GM11168 (cell line): ENCODE measurements around the gene ZNF100.
"Not testable (repeated sequence)": the region's sequence is repeated elsewhere in the genome, so short reads cannot be mapped to it uniquely, and the experiment has no call there.

Experiments
- in situ Hi-C: fragments of 300-500 bp; cut with MboI; formaldehyde crosslinking; loops from one replicate; pipeline ENCODE4 v1.12.0; 2022; ENCODE audit warnings: low sequenced_read_pairs; ENCODE audit not compliant: unreplicated experiment

ZNF100 gene

DNA sequence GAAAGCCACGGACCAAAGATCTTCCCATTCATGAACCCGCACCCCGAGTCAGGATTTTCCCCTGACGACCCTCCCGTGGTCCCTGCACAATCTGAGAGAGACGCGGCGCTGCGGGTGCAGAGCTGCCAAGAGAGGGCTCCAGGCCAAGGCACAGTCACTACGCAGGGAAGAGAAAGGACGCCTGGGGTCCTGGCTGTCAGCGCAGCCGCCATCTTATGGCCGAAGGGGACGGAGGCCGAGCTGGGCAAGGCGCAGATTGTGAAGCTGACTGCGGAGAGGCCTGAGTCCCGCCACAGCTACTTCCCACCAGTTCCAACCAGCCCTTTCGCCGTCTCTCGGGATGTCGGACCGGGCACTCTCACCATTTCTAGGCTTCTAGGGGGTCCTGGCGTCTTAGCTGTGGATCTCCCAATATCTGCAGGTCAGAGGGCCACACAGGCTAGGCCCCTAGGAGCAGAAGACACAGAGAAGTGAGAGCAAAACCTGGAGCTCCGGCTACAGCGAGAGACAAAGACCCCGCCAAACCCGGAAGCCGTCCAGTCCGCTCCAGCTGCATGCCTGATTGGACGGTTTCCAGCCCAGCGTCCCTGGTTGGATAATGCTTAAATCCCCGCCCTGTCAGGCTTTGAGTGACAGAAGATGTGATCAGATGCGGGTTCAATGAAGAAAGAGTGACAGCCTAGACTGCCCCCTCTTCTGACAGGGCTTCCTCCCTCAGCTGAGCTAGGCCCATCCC lies at the start of gene ZNF100:
ZNF100 (minus strand) TSS at position 515 of the 736 bp plus-strand sequence; CDS start at position 365, 150 bp downstream.
- in situ Hi-C loops = no loop called here

DNA sequence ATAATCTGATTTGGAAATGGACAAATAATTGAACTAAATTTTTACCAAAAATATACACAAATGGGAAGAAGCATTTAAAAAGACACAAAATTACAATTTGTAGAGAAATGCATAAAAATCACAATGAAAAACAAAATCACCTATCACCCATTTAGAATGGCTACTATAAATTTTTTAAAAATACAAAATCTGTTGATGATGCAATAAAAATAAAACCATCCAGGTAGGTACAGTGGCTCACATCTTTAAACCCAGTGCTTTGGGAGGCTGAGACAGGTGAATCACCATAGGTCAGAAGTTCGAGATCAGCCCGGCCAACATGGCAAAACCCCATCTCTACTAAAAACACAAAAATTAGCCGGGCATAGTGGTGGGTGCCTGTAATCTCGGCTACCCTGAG lies 45.1 kb upstream of the ZNF100 start:
- in situ Hi-C loops = no loop called here

DNA sequence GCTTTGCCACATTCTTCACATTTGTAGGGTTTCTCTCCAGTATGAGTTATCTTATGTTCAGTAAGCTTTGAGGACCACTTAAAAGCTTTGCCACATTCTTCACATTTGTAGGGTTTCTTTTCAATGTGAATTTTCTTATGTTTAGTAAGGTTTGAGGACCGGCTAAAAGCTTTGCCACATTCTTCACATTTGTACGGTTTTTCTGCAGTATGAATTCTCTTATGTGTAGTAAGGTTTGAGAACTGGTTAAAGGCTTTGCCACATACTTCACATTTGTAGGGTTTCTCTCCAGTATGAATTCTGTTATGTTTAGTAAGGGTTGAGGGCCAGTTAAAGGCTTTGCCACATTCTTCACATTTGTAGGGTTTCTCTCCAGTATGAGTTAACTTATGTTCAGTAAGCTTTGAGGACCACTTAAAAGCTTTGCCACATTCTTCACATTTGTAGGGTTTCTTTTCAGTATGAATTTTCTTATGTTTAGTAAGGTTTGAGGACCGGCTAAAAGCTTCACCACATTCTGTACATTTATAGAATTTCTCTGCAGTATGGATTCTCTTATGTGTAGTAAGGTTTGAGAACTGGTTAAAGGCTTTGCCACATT lies 41.1 kb upstream of the ZNF100 start:
- in situ Hi-C loops = not testable (repeated sequence)

DNA sequence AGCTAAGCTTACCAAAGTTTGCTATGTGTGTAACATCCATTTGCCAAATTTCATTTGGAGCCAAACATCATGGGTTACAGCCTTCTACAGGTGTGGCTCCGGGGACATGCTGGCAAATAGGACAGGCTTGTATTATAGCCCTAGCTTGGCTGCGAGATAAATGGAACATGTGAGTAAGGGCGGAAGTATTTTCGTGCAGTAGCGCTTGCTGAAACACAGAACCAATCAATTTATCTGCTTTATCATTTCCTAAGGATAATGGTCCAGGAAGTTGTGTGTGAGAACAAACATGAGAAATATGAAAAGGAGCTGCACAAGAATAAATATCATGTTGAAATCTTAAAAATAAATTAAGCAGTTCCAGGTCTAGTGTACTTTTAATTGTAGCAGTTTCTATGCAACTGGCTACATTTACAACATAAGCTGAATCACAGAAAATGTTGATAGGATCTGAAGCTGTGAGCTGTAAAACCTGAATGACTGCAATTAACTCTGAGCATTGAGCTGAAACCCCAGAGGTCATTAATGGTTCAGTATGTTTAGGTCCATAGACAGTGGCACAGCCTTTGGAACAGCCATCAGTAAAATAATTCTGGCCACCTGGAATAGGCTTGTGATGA lies 22.2 kb upstream of the ZNF100 start:
- in situ Hi-C loops = no loop called here

DNA sequence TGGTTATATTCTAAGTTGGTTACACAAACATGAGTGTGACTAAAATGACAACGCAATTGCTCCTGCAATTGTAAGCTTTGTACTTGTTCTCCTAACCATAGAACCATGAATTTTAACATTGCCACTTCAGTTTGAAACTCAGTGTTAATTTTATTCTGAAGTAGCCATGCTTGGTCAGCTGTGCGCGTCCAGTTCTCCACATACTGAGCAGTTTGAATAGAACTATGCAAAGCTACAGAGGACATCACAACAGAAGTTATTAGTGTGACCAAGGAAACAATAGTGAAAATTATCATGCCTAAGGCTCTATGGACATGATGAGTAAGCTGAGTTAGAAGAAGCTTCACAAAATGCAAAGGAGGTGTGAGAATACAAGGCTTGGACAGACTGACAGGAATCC lies 19.6 kb upstream of the ZNF100 start:
- in situ Hi-C loops = no loop called here

DNA sequence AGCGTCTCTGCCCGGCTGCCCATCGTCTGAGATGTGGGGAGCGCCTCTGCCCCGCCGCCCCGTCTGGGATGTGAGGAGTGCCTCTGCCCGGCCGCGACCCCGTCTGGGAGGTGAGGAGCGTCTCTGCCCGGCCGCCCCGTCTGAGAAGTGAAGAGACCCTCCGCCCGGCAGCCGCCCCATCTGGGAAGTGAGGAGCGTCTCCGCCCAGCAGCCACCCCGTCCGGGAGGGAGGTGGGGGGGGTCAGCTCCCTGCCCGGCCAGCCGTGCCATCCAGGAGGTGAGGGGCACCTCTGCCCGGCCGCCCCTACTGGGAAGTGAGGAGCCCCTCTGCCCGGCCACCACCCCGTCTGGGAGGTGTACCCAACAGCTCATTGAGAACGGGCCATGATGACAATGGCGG lies 8.4 kb upstream of the ZNF100 start:
- in situ Hi-C loops = not testable (repeated sequence)

DNA sequence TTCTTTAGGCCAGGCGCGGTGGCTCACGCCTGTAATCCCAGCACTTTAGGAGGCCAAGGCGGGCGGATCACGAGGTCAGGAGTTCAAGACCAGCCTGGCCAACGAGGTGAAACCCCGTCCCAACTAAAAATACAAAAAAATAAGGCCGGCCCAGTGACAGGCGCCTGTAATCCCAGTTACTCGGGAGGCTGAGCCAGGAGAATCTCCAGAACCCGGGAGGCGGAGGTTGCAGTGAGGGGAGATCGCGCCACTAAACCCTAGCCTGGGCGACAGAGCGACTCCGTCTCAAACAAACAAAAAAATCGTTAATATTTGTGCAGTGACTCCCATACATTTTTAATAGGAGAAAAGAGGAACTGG lies 694 bp downstream of the ZNF100 start:
- in situ Hi-C loops = not testable (repeated sequence)

DNA sequence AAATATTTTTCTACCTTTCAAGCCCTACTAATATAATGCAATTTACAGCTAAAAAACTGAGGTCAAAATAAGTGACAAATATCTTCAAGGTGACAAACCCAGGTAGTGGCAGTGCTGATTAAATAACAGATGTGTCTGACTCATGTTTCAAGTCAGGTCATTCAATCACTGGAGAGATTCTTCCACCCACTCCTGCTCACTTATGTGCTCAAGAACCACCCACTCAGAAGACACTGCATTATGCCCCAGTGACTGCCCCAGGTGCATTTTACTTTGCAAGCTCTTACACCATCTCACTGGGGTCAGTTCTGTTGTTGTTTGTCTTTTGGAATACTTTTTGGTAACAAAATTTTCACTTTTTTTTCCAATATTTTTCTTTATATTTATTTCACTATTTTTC lies 2.2 kb downstream of the ZNF100 start:
- in situ Hi-C loops = no loop called here

DNA sequence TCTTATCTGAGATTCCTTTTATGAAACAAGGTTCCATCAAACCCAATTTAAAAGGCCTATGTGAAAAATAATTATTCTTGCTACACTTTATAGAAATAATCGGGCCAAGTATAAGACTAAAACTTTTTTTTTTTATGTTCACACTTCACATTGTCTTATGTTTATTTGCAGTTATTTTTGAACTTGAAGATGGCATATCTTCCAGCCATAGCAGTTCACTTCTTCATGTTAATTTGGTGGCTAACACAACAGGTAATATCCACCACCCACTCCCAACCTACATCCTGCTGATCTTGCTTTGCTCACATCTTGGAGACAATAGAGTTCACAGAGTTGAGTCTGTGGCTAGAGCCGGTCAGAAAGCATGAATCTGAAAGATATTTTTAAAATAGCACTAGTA lies 5.8 kb downstream of the ZNF100 start:
- in situ Hi-C loops = not testable (repeated sequence)

DNA sequence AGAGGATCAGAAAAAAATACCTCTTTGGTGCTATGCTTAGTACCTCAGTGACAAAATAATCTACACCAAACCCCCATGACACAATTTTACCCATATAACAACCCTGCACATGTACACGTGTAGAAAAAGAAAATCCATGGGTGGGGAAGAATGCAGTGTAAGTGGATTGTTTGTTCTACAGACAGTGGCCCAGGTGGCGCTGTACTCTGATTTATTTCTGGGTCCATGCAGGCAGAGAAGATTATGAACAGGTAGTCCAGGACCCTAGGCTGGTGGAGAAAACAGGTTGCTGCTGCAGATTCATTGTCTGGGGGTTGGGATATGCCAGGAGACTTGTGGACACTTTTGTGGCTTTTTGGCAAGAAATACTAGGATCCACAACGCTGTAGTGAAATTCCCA lies 9.1 kb downstream of the ZNF100 start:
- in situ Hi-C loops = no loop called here

DNA sequence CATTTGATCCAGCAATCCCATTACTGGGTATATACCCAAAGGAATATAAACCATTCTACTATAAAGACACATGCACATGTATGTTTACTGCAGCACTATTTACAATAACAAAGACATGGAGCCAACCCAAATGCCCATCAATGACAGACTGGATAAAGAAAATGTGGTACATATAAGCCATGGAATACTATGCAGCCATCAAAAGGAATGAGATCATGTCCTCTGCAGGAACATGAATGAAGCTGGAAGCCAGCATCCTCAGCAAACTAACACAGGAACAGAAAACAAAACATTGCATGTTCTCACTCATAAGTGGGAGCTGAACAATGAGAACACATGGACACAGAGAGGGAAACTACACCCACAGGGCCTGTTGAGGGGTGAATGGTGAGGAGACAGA lies 11.8 kb downstream of the ZNF100 start:
- in situ Hi-C loops = not testable (repeated sequence)

DNA sequence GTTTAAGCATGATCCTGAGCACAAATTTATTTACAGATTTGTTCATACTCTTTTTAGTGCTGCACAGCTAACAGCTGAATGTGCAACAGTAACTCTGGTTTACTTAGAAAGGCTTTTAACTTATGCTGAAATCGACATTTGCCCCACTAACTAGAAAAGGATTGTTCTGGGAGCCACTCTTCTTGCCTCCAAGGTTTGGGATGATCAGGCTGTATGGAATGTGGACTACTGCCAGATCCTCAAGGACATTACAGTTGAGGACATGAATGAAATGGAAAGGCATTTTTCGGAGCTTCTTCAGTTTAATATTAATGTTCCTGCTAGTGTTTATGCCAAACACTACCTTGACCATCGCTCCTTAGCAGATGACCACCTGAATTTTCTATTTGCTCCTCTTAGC lies 16.0 kb downstream of the ZNF100 start:
- in situ Hi-C loops = no loop called here

DNA sequence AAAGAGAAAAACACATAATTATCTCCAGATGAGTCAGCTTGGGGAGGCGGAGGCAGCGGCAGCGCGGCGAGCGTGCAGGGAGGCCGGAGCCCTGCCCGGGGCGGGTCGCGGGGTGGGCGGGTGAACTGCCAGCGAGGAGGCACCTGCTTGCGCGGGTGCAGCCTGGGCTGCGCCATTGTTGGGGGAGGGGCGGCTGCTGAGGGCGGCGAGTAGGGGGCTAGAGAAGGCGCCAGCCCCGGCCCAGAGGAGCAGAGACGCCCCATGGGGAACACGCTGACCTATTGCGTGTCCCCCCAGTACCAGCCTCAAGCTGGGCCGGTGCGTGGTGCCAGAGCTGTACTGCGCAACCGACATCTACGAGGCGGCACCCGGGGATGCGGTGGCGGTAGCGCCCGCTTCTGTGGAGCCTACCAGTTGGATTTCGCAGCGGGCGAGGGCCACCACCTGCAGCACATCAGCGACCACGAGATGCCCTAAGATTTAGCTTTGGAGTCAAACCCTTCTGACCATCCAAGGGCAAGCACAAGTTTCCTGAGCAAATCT lies 16.7 kb downstream of the ZNF100 start:
- in situ Hi-C loops = no loop called here

DNA sequence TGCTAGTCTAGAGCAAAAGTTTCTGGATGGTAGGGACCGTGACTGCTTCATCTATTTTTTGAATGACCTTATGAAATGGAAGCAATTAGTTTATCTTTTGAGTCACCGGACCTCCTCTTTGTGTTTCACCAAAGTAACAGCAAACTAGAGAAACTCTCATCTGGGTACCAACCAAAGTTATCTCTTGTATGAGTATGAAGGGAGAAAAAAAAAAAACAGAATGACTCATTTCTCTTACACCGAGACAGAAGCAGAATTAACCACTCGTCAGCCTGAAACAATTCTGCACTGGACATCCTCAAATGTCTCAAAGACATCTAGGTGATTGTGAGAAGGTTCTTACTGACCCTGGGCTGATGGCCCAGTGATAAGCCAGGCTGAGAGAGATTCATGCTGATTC lies 18.3 kb downstream of the ZNF100 start:
- in situ Hi-C loops = no loop called here

DNA sequence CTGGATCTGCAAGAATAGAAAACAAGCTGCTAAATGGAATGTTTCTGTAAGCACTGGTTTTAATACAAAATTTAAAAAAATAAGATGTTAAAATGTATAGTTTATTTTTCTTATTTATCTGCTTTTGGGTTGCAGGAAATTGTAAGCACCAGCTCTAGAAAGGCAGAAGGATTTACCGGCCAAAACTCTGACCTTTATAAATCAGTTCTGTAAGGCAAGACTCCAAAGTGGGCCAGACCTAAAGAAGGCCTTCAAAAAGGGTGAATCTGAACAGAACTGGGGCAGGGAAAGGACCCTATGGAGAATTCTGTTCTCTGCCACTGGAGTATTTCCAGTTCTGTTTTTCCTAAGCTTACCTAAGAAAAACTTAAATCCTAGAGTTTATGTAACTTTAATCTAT lies 19.3 kb downstream of the ZNF100 start:
- in situ Hi-C loops = no loop called here

DNA sequence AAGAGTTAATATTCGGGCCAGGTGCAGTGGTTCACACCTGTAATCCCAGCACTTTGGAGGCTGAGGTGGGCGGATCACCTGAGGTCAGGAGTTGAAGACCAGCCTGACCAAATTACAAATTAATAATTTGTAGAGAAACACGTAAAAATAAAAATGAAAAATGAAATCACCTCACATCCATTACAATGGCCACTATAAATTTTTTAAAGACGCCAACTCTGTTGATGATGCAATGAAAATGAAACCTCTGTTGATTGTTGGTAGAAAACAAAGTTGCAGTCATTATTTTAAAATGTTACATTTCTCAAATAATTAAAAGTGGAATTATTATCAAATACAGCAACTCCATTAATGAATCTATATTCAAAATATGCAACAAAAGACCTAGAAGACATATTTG lies 26.8 kb downstream of the ZNF100 start:
- in situ Hi-C loops = no loop called here

DNA sequence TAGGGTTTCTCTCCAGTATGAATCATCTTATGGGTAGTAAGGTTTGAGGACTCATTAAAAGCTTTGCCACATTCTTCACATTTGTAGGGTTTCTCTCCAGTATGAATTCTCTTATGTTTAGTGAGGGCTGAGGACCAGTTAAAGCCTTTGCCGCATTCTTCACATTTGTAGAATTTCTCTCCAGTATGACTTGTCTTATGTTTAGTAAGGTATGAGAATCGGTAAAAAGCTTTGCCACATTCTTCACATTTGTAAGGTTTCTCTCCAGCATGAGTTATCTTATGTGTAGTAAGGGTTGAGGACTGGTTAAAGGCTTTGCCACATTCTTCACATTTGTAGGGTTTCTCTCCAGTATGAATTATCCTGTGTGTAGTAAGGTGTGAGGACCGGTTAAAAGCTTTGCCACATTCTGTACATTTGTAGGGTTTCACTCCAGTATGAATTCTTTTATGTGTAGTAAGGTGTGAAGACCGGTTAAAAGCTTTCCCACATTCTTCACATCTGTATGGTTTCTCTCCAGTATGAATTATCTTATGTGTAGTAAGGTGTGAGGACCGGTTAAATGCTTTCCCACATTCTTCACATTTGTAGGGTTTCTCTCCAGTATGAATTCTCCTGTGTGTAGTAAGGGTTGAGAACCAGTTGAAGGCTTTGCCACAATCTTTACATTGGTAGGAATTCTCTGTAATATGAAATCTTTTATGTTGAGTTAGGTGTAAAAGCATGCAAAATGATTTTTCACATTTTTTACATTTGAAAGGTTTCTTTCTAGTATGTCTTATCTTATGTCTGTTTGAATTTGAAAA lies 40.2 kb downstream of the ZNF100 start:
- in situ Hi-C loops = loop anchor here (5.0 kb wide), 1 partner anchor 70 kb away; no protein-coding TSS in a partner anchor

DNA sequence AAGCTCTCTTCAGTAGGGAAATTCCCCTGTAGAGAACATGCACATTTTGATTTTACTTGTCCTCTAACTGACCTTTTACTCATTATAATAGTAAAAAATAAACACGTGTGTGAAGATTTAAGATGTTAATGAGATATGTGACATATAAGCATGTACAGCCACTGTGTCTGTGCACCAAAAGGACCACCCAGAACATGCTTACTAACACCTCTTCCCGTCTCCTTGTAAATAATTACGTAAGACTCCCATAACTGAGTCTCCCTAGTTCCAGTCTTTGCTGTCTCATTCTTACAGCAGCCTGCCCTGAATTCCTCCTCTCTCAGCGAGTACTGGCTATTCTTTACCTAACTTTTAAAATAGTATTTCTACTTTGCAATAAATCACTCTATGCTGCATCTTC lies 53.6 kb downstream of the ZNF100 start:
- in situ Hi-C loops = no loop called here

DNA sequence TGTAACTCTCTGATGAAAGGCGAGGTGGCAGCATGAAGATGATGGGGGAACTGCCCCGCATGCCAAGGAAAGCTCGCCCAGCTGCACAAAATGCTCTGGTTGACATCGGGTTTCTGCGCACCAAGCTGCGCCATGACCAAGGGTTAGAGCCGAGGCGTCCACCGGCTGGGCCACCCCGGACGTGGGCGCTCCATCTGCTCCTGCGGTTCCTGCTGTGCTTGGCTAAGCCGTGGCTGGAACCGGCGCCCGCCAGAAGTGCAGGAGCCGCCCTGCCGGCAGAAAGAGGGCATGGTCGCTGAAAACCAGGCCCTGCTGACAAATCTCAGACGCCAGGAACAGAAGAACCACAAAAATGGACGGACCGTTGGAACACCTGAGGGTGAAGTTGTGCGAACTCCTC lies 57.9 kb downstream of the ZNF100 start:
- in situ Hi-C loops = no loop called here

DNA sequence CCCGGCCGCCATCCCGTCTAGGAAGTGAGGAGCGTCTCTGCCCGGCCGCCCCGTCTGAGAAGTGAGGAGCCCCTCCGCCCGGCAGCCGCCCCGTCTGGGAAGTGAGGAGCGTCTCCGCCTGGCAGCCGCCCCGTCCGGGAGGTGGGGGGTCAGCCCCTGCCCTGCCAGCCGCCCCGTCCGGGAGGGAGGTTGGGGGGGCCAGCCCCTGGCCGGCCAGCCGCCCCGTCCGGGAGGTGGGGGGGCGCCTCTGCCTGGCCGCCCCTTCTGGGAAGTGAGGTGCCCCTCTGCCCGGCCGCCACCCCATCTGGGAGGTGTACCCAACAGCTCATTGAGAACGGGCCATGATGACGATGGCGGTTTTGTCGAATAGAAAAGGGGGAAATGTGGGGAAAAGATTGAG lies 59.5 kb downstream of the ZNF100 start:
- in situ Hi-C loops = not testable (repeated sequence)

DNA sequence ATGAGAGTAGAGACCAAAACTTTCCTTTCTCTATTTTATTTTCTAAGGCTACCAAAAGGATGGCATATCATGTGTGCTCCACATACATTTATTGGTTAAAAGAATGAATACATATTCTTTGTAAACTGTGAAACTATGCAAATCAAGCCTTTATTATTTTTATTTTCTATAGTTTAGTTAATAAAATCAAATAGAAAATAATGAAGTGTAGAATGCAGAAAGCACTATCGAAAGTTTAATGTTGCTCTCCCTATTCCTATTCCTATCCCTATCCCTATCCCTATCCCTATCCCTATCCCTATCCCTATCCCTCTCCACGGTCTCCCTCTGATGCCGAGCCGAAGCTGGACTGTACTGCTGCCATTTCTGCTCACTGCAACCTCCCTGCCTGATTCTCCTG lies 60.3 kb downstream of the ZNF100 start:
- in situ Hi-C loops = no loop called here
